Epithelial cell of proximal tubule (primary cell): ENCODE data around the gene PHB1. TPM values are rescaled to one million over a fixed set of nuclear protein-coding genes. Genes with fewer than 3 reads are reported as not detected.

Experiments used
- DNase-seq: peaks from one replicate; pipeline ENCODE4 v3.0.0-alpha.2; 2011; ENCODE audit warnings: low read depth
- H3K4me3 ChIP-seq: 2 replicates; pipeline ENCODE4 v1.5.1; 2011; ENCODE audit warnings: low read depth, mild to moderate bottlenecking, low read length
- CTCF ChIP-seq: conservative IDR thresholded peaks from 2 replicates; pipeline ENCODE4 v1.5.1; 2012; ENCODE audit warnings: low read depth, mild to moderate bottlenecking, low read length
- total RNA-seq: library from RNA; depleted of rRNA; stranded (reverse); fragments of >200 nt; gene quantifications from 2 replicates; pipeline ENCODE4 v1.2.3, GENCODE V29; 2015

Gene PHB1
- total RNA-seq, 1 donor from 2014 or later = 166 TPM

GRCh38 chr17:49364119-49364518, 50.6 kb downstream of the PHB1 start:
- no peak for TF ChIP-seq CTCF
- no peak for DNase-seq
- no peak overlapping the region for H3K4me3 ChIP-seq

GRCh38 chr17:49363251-49363650, 51.4 kb downstream of the PHB1 start:
- DNase-seq = no peak
- no peak for TF ChIP-seq CTCF
- H3K4me3 ChIP-seq = no peak overlapping the region

- DNase-seq = no peak
- TF ChIP-seq CTCF = no peak
- peak overlapping the region; percentile 97 for H3K4me3 ChIP-seq
Measured at GRCh38 chr17:49362723-49363117, 52.0 kb downstream of the PHB1 start.

GRCh38 chr17:49361902-49362722, 52.6 kb downstream of the PHB1 start, which contains the start of gene ZNF652:
Gene ZNF652, minus strand, starts transcription at chr17:49362250. Its CDS starts 44,525 bp downstream, at chr17:49317725.
- no peak for TF ChIP-seq CTCF
- H3K4me3 ChIP-seq = peak within 1 kb of the TSS; percentile 97
- DNase-seq = no peak

DNA sequence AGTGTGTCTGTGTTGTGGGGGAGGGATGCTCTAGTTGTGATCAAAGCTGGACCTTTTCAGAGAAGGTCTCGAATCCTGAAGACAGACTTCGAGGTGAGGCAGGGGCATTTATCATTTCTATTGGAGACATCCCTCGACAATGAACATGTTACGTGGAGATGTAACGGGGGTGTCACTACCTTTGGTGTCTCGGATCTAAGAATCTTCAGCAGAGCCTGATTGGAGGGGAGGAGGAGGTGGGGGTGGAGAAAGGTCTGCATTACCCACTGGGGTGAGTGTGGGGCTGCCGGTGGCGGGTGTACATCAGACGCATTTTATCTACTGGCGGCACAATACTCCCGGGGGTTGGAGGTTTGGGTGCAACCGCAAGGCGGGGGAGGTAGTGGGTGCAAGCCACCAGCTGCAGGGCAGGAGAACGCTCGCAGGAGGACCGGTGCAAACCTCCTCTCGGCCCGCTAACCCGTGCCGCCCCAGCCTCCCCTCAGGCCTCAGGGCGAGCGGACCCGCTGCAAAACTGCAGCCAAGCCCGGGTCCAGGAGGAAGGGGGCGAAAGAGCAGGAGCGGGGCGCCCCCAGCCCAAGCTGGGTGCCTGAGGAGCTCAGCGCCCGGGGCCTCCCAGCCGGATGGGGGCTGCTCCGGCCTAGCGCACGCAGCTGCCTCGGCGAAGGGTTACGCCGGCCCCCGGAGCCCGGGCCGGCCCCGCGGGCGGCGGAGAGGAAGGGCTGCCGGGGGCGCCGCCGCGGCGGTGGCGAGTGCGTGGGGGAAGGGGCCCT, 53.4 kb downstream of the PHB1 start:
- no peak for TF ChIP-seq CTCF
- DNase-seq = no peak

GRCh38 chr17:49360796-49361128, 53.9 kb downstream of the PHB1 start:
- no peak for DNase-seq
- peak overlapping the region; percentile 97 for H3K4me3 ChIP-seq
- no peak for TF ChIP-seq CTCF

More for the DNA sequence above, 53.4 kb downstream of the PHB1 start:
- peak overlapping the region; percentile 97 for H3K4me3 ChIP-seq
